CD4-positive, alpha-beta T cell treated with Interleukin-21 for 1 hour (primary cell): ENCODE results near the gene SRGAP1.

ENCODE experiments used
- DNase-seq: peaks from one replicate; pipeline ENCODE4 v3.0.0-alpha.2; 2020

SRGAP1 gene

GRCh38 chr12:63844391-63845341 lies at the start of gene SRGAP1:
SRGAP1 (plus strand) TSS chr12:63844700; CDS start chr12:63844817, 117 bp downstream.
- DNase-seq = peak; percentile 6

DNA sequence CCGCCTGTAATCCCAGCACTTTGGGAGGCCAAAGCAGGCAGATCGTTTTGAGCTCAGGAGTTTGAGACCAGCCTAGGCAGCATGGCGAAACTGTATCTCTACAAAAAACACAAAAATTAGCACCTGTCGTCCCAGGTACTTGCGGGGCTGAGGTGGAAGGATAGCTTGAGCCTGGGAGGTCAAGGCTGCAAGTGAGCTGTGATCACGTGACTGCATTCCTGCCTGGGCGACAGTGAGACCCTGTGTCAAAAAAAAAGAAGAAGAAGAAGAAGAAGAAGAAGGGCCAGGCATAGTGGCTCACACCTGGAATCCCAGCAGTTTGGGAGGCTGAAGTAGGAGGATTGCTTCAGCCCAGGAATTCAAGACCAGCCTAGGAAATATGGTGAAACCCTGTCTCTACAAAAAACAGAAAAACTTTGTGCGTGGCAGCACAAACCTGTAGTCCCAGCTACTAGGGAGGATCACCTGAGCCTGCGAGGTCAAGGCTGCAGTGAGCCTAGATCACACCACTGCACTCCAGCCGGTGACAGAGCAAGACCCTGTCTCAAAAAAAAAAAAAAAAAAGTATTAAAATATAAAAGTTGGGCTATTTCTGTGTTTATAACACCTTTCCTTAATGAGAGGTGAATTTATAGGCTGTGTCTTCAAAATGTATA lies 49.3 kb upstream of the SRGAP1 start:
- DNase-seq = no peak

DNA sequence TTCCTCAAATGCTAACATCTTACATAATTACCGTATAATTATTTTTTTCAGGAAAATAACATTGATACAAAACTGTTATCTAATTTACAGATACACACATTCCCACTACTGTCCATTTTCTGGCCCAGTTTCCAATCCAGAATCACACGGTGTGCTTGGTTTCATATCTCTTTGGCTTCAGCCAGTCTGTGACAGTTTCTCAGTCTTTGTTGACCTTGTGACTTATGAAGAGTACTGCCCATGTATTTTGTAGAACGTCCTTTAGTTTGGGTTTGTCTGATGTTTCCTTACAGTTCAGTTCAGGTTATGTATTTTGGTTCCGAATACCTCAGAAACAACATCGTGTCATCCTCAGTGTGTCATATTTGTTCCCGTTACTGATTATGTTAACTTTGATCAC lies 48.6 kb upstream of the SRGAP1 start:
- no peak for DNase-seq

- DNase-seq = peak; percentile 34
Observed at GRCh38 chr12:63802012-63802608, 42.4 kb upstream of the SRGAP1 start.

GRCh38 chr12:63804746-63805145 lies 39.8 kb upstream of the SRGAP1 start:
- DNase-seq = no peak

DNA sequence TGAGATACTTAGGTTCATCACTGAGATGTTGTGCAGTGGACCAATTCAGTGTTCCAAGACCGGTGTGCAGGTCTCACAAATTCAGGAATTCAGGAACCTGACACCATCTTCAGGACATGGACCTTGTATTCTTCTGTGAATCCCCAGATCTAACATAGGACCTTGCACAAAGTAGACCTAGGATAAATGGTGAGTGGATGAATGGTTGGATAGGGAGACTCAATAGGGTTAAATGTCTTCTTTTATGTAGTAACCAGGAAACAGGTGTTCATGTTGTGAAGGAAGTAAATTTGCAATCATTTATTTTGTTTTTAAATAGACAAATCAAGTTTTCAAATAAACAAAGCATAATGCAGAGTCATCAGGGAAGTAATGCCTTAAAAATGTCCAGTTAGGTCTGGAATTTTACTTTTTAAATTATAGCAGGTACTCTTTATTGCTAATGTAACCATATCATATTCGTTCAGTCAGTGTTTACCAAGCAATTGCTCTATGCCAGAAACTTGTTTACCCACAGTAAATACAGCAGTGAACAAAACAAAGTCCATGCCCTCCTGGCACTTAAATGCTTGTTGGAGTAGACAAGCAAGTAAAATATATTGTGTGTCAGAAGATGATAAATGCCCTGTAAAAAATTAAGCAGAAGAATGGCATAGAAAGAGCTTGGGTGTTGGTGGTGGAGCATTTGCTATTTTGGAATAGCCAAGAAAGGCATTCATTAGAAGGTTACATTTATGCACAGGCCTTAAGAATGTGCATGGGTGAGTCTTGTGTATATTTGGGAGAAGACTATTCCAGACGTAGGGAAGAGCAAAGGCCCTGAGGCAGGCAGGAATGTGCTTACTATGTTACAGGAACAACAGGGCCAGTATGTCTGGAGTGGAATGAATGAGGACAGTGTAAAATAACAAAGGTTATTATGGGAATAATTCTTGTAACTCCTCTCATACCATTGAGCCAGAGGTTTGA lies 38.5 kb upstream of the SRGAP1 start:
- no peak for DNase-seq

- no peak for DNase-seq
Observed at GRCh38 chr12:63808631-63809030, 35.9 kb upstream of the SRGAP1 start.

DNA sequence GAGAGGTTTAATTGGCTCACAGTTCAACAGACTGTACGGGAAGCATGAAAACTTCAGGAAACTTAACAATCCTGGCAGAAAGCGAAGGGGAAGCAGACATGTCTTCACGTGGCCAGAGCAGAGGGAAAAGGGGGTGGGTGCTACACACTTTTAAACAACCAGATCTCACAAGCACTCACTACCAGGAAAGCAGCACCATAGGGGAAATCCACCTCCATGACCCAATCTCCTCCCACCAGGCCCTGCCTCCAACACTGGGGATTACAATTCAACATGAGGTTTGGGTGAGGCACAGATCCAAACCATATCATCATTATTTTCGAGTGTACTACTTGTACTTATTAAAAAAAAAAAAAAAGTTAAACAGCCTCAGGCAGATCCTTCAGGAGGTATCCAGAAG lies 34.9 kb upstream of the SRGAP1 start:
- no peak for DNase-seq

- DNase-seq = no peak
Observed at GRCh38 chr12:63811334-63811733, 33.2 kb upstream of the SRGAP1 start.

DNA sequence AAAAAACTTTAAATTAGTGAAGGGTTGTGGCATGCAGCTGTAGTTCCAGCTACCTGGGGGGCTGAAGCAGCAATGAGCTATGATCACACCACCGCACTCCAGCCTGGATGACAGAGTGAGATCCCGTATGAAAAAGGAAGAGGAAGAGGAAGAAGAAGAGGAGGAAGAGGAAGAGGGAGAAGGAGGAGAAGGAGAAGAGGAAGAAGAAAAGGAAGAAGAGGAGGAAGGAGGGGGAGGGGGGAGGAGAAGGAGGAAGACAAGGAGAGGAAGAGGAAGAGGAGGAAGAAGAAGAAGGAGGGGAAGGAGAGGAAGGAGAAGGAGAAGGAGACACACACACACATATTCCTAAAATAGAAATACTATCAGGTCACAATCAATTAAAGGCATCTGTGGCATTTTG lies 32.7 kb upstream of the SRGAP1 start:
- no peak for DNase-seq

GRCh38 chr12:63814146-63814772 lies 30.2 kb upstream of the SRGAP1 start:
- DNase-seq = no peak

DNA sequence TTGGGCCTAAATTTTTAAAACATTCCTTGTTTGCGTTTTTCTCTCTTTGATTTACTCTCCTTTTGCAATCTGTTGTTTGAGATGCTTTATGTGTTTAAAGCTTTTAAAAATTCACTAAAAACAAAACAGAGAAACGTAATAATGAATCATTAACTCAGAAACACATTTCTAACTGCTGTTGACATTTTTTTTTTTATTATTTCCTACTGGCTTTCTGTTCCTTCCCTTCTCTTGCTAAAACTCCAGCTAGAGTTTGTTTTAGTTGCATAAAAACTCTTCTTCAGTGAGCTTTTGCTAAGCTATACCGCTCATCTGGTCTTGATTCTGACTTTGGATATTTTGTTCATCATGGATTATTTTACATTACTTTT lies 29.0 kb upstream of the SRGAP1 start:
- no peak for DNase-seq

DNA sequence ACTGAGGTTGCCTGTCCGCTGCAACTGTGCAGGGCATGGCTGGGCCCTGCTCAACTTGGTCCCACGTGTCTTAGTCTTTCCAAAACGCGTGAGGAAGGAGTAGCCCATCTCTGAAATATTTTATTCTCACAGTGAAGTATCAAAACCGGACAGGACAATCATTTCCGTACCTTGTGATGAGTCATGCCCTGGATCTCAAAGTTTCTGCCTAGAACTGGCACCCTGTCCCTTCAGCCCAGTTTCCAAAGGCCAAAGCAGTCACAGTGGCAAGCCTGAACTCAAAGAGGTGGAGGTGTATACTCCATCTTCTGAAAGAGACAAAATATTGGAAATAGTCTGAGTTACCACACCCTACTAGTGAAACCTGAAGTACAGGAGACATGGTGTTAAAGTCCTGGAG lies 28.5 kb upstream of the SRGAP1 start:
- no peak for DNase-seq

DNA sequence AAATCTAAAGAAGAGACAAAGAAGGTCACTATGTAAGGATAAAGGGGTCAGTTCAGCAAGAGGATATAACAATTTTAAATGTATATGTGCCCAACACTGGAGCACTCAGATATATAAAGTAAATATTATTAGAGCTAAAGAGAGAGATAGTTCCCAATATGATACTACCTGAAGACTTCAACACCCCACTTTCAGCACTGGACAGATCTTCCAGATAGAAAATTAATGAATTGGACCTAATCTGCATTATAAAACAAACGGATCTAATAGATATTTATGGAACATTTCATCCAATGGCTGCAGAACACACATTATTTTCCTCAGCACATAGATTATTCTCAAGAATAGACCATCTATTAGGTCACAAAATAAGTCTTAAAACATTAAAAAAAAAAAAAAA lies 24.1 kb upstream of the SRGAP1 start:
- no peak for DNase-seq

DNA sequence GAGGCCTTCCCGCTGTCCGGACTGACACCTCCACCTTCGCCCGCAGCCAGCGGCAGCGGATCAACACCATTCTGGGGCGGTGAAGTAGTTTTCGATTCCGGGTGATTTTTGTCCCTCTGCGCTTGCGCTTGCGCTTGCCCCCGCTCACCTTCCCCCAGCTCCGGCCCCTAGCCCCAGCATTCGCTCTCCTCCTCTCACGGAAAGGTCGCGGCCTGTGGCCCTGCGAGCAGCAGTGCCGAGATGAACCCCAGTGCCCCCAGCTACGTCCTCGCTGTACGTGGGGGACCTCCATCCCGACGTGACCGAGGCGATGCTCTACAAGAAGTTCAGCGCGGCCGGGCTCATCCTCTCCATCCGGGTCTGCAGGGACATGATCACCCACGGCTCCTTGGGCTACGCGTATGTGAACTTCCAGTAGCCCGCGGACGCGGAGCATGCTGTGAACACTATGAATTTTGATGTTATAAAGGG lies 22.7 kb upstream of the SRGAP1 start:
- no peak for DNase-seq

- DNase-seq = no peak
Observed at GRCh38 chr12:63822352-63822751, 22.1 kb upstream of the SRGAP1 start.

DNA sequence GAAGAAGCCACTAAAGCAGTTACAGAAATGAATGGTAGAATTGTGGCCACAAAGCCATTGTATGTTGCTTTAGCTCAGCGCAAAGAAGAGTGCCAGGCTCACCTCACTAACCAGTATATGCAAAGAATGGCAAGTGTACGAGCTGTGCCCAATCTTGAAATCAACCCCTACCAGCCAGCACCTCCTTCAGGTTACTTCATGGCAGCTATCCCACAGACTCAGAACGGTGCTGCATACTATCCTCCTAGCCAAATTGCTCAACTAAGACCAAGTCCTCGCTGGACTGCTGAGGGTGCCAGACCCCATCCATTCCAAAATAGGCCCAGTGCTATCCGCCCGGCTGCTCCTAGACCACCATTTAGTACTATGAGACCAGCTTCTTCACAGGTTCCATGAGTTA lies 21.5 kb upstream of the SRGAP1 start:
- no peak for DNase-seq

- DNase-seq = peak; percentile 22
Observed at GRCh38 chr12:63826006-63826585, 18.4 kb upstream of the SRGAP1 start.

DNA sequence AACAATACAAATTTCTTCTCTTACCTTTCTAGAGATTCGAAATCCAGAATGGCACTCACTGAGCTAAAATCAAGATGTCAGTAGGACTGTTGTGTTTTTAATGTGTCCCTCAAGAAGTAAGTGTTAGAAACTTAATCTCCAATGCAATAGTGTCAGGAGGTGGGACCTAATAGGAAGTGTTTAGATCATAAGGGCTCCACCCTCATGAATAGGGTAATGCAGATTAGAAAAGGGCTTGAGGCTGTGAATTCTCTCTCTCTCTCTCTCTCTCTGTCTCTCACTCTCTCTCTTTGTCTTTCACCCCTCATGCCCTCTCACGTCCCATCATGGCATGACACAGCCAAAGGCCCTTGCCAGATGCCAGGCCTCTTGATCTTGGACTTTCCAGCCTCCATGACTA lies 15.6 kb upstream of the SRGAP1 start:
- no peak for DNase-seq

DNA sequence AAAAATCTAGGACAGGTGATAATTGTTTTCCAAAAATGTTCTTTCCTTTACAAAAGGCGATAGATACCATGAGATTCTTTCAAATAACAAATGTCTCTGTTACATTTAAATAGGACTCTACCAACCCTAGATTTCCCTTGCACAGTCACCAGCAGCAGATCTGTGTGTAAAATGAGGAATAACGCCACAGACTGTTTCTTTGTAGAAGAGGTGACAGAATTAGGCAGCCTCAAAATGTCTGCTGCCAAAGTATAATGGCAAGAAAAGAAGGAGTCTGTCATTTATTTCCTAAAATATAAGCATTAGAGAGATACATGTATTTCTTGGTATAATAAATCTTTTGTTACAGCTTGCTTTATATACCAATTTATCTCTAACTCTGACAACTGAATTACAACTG lies 8.5 kb upstream of the SRGAP1 start:
- DNase-seq = no peak

DNA sequence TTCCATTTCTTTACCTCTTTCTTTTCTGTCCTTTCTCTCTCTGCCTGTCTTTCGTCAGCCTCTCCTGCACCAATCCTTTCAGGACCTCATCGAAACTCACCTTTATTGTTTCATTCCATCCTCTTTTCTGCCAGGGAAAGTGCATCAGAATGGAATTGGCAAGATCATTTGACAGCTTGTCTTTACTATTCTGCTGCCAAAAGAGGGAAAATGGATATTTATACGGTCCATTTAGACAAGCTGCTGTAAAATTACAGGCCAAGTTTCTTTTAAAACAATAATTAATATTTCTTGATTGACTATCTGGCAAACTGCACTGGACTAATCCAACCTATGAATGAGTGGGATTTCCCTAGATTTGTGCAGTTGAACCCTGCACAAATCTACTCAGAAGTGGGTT lies 7.6 kb upstream of the SRGAP1 start:
- no peak for DNase-seq

DNA sequence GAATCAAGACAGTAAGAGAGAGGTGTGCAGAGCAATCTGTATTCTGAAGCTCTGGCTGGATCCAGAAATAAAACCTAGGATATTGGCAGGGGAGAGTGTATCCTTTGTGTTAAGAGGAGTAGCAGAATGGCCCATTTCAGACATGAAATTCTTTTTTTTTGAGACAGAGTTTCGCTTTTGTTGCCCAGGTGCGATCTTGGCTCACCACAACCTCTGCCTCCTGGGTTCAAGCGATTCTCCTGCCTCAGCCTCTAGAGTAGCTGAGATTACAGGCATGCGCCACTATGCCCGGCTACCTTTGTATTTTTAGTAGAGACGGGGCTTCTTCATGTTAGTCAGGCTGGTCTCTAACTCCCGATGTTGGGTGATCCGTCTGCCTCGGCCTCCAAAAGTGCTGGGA lies 6.1 kb upstream of the SRGAP1 start:
- no peak for DNase-seq
